Mesothelial cell of epicardium (in vitro differentiated cells): ENCODE data around the gene ICOSLG. TPM values are rescaled to one million over a fixed set of nuclear protein-coding genes. Genes with fewer than 3 reads are reported as not detected.
"Not testable (repeated sequence)": the region's sequence is repeated elsewhere in the genome, so short reads cannot be mapped to it uniquely, and the experiment has no call there.

ENCODE experiments used
- DNase-seq, 2 experiments: peaks; one replicate each; pipeline ENCODE4 v3.0.0; 2021; ENCODE audit warnings: low spot score in 2 of 2; ENCODE audit not compliant: unreplicated experiment in 2 of 2
- H3K27ac Mint-ChIP-seq: 2 replicates; pipeline ENCODE4 v1.8.0; 2021; ENCODE audit warnings: mixed read lengths
- H3K27me3 Mint-ChIP-seq: 2 replicates; pipeline ENCODE4 v1.8.0; 2021; ENCODE audit warnings: low read depth, mixed read lengths
- H3K36me3 Mint-ChIP-seq: 2 replicates; pipeline ENCODE4 v1.8.0; 2021; ENCODE audit warnings: mixed read lengths
- H3K4me1 Mint-ChIP-seq: 2 replicates; pipeline ENCODE4 v1.8.0; 2021; ENCODE audit warnings: mixed read lengths
- H3K4me3 Mint-ChIP-seq: 2 replicates; pipeline ENCODE4 v1.8.0; 2021; ENCODE audit warnings: mild to moderate bottlenecking, moderate library complexity, mixed read lengths
- H3K9me3 Mint-ChIP-seq: 2 replicates; pipeline ENCODE4 v1.8.0; 2021; ENCODE audit warnings: mixed read lengths
- total RNA-seq: library from RNA; stranded (reverse); gene quantifications from 3 replicates; pipeline ENCODE4 v1.2.1, GENCODE V29; 2021
- TF ChIP-seq, protein P1 (sequence below): fragments of 200-600 bp; sonication (generic); IDR thresholded peaks from one replicate; pipeline ENCODE4 v1.5.0; 2021; ENCODE audit warnings: antibody characterized with exemption; ENCODE audit not compliant: unreplicated experiment

Gene ICOSLG
- total RNA-seq, 1 donor from 2014 or later: 3.8 TPM

DNA sequence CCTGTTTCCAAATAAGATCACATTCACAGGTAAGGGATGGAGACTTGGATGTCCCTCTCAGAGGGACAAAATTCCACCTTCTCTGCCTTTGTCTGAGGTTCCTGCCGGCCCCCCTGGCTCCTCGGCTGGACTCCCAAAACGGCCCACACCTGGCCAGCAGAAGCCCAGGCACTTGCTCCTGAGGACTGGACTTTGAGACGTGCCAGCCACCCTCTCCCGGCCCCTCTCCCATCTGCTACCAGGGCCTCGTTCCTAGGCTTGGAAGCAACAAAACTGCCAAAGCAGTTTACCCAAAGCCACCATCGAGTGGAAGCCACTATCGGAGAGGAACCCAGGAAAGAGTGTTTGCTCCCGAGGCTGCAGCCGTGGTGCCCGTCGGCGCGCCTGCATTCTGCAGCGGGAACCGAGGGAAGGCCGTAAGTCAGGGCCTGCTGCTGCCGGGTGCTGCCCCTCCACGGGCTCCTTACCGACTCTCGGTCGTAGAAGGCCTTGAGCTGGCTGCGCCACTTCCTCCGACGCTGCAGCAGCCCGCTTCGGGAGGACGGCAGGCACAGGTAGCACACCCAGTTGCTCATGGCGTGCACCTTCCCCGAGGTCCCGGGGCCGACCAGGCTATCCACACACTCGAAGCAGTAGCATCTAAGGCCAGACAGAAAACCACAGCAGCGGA, 17.4 kb upstream of the ICOSLG start:
- H3K4me3 Mint-ChIP-seq: no peak overlapping the region
- TF ChIP-seq, protein P1, sequence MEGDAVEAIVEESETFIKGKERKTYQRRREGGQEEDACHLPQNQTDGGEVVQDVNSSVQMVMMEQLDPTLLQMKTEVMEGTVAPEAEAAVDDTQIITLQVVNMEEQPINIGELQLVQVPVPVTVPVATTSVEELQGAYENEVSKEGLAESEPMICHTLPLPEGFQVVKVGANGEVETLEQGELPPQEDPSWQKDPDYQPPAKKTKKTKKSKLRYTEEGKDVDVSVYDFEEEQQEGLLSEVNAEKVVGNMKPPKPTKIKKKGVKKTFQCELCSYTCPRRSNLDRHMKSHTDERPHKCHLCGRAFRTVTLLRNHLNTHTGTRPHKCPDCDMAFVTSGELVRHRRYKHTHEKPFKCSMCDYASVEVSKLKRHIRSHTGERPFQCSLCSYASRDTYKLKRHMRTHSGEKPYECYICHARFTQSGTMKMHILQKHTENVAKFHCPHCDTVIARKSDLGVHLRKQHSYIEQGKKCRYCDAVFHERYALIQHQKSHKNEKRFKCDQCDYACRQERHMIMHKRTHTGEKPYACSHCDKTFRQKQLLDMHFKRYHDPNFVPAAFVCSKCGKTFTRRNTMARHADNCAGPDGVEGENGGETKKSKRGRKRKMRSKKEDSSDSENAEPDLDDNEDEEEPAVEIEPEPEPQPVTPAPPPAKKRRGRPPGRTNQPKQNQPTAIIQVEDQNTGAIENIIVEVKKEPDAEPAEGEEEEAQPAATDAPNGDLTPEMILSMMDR: no peak
- no peak overlapping the region for H3K27ac Mint-ChIP-seq
- no peaks in the 10 kb centered on the region for H3K36me3 Mint-ChIP-seq
- H3K27me3 Mint-ChIP-seq: no peaks in the 10 kb centered on the region
- DNase-seq: no peak
- H3K4me1 Mint-ChIP-seq: no peaks in the 10 kb centered on the region
- peaks cover 3% of the 10 kb centered on the region for H3K9me3 Mint-ChIP-seq

DNA sequence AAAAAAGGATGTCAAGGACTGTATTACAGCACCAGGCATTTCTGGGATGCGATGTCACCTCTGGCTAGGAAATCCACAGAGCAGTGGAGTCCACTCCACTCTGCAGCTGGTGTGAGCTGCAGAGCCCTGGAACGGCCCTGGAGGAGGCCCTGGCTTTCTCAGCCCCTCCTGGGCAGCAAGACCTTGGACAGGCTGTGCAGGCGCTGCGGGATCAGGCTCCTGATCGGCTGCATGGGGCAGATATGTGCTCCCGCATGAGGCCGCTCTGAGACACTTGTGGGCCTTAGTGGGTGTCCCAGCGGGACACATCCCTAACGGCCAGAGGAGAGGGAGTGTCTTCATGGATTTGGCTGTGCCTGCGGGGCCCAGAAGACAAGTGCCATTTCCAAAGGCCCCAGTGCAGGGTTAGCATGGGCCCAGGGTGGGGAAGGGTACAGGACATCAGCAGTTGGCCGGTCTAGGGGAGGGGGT, 14.8 kb upstream of the ICOSLG start:
- no peak for DNase-seq
- TF ChIP-seq, protein P1: no peak

DNA sequence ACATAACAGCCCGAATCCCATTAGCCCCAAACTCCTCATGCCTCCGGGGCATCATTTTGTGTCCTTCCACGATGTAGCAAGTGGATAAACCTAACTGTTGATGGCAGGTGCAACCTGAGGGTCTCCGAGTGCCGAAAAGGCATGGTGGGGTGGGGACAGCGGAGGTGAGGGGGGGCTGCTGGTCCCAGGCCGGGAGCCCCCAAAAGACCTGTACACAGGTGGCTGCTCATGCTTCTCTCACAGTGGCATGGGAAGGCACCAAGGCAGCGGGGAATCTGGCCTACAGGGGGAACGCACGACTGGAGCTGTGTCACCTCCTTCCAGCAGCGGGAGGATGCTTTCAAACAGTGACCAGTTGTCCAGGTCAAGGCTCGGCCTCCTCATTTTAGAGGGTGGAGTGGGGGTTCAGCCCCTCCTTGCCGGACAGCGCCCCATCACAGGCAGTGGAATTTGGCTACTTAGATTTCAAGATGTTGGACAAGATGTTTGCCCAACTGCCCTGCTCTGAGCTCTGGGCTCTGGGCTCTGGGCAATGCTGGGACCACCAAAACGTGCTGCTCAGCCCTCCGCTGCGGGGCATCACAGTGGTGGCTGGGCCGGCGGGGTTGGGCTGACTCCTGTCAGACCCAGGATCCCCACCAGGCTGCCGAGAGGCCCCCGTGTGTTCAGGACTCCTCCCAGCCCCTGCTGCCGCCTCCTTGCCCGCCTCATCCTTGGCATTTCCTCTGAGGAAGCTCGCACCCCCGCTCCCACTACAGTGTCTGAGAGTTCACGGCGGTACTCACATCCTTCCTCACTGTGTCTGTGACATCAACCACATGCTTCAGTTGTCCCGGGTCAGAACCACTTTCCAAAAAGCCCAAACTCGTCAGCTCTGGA, 13.3 kb upstream of the ICOSLG start:
- Mint-ChIP-seq H3K9me3 (no peaks in the 10 kb centered on the region), H3K27ac (no peak overlapping the region), H3K4me1 (no peaks in the 10 kb centered on the region), H3K27me3 (no peaks in the 10 kb centered on the region), H3K36me3 (no peaks in the 10 kb centered on the region), H3K4me3 (no peak overlapping the region)
- TF ChIP-seq, protein P1: no peak
- DNase-seq: no peak

More for the DNA sequence above, 14.8 kb upstream of the ICOSLG start:
- no peak overlapping the region for H3K4me3 Mint-ChIP-seq
- H3K36me3 Mint-ChIP-seq: no peaks in the 10 kb centered on the region
- no peaks in the 10 kb centered on the region for H3K27me3 Mint-ChIP-seq
- H3K9me3 Mint-ChIP-seq: peaks cover 3% of the 10 kb centered on the region
- H3K27ac Mint-ChIP-seq: no peak overlapping the region
- H3K4me1 Mint-ChIP-seq: no peaks in the 10 kb centered on the region

DNA sequence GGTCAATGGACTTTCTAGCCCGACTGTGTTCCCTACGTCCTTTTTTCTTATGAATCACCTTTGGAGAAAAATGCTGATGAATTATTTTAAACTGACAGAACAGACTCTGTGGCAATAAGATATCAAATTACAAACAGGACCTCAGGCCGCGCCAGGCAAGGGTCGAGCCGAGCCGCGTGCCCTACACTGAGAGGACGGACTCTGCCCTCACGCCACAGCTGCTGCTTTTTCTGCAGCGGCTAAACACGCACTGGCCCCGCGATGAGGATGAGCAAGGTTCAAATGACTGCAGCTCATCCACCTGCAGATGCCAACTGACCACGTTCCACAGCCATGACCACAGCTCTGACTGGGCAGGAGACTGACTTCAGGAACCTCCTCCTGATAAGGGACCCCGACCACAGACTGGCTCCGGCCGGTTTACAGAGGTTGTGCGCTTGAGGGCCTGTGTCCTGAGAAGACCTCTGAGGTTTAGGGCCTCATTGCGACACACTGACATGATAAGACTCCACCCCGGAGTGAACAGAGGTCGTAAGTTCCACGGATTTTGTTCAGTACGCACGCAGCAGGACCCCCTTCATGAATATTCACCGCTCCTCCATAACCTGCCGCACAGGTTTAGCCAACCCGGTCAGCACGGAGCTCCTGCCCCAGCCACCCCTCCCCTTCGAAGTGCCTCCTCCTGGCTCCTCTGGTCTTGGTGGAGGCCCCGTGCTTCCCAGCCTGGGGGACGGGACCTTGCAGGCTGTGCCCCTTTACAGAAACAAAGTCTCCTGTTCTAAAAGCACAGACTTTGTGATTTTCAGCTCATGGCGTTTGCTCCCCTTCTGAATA, 8.7 kb upstream of the ICOSLG start:
- H3K9me3 Mint-ChIP-seq, H3K4me3 Mint-ChIP-seq, H3K4me1 Mint-ChIP-seq, H3K36me3 Mint-ChIP-seq, DNase-seq, H3K27ac Mint-ChIP-seq, H3K27me3 Mint-ChIP-seq: not testable (repeated sequence)

DNA sequence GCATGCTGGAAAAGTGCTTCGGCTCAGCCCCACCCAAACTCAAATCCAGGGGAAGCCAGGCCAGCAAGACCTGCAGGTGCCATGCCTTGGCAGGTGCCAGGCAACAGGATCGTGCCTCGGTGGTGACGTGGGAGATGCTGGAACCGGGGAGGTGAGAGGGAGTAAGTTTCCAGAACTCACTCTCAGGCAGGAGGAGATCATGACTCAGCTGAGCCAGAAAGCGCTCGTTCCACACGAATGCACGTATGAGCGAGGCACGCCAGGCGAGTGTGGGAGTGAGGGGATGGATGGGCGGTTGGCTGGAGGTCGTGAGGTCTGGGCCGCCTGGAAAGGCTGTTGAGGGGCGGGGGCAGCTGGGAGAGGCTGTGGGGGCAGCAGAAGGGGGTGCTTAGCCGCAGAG, 7.2 kb upstream of the ICOSLG start:
- not testable (repeated sequence) for H3K4me3 Mint-ChIP-seq, H3K27ac Mint-ChIP-seq, H3K9me3 Mint-ChIP-seq, H3K27me3 Mint-ChIP-seq, H3K36me3 Mint-ChIP-seq, H3K4me1 Mint-ChIP-seq, DNase-seq

DNA sequence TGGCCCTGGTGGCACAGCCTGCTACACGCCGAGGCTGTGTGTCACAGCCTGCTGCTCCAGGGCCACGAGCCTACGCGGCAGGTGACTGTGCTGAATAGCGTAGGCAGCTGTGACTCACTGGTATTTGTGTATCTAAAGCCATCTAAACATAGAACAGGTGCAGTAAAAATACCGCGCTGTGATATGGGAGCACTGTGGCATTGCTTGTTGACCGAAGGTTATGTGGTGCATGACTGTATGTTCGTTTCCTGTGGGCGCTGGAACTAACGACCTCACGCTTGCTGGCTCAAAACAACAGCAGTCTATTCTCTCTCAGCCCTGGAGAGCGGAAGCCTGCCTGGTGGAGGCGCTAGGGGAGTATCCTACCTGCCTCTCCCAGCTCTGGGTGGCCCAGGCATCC, 3.2 kb upstream of the ICOSLG start:
- not testable (repeated sequence) for H3K36me3 Mint-ChIP-seq, H3K9me3 Mint-ChIP-seq, H3K4me1 Mint-ChIP-seq, DNase-seq, H3K4me3 Mint-ChIP-seq, H3K27me3 Mint-ChIP-seq, H3K27ac Mint-ChIP-seq

DNA sequence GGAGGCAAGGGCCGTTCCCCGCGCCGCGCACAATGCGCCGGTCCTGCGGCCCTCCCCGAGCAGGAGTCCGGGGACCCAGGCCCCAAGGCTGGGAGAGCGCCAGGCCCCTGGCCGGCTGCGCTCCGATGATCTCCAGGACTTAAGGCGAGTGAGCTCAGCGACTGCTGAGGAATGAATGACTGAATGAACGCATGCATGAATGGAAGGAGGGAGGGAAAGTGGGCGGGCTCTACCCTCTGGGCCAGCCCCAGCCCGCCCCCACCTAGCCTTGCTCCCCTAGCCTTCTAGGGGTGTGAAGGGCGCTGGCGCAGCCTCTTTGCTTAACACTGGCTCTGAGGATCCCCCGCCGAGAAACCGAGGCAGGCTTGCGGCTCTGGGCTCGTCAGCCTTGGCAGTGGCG, 538 bp upstream of the ICOSLG start:
- H3K36me3 Mint-ChIP-seq, H3K27me3 Mint-ChIP-seq, H3K4me1 Mint-ChIP-seq, H3K9me3 Mint-ChIP-seq, H3K27ac Mint-ChIP-seq, DNase-seq, H3K4me3 Mint-ChIP-seq: not testable (repeated sequence)

DNA sequence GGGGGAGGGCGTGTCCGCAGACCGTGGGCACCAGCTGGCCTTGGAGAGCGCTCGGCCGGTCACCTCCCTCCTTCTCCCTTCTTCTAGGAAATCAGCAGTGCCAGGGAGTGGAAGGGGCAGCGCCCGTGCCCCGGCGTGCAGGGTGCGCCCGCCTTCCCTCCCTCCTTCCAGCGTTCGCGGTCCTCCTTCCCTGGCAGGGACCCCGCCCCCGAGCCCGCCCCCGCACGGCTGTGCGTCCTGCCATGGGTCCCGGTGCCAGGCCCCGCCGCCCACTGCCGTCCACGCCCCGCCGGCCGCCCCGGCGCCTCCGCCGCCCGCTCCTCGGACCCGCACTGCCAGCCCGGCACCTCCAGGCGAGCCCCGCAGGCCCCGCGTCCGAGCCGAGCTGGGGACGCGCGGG, 390 bp downstream of the ICOSLG start:
- not testable (repeated sequence) for H3K9me3 Mint-ChIP-seq, H3K27me3 Mint-ChIP-seq, H3K4me1 Mint-ChIP-seq, H3K36me3 Mint-ChIP-seq, DNase-seq, H3K27ac Mint-ChIP-seq, H3K4me3 Mint-ChIP-seq

DNA sequence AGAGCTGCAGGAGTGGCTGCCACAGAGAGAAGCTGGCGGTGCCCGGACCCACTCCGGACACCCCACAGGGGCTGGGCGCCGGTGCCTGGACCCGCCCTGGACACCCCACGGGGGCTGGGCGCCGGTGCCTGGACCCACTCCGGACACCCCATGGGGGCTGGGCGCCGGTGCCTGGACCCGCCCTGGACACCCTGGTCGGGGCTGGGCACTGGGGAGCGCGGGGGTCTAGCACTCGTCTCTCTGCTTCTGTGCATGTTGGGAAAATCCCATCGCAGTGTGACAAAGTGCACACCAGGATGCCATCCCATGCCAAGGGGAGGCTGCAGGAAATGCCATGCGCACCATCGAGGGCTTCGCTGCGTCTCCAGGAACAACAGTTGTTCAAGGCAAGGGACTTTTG, 11.2 kb downstream of the ICOSLG start:
- H3K27me3 Mint-ChIP-seq, H3K9me3 Mint-ChIP-seq, H3K4me3 Mint-ChIP-seq, H3K36me3 Mint-ChIP-seq, DNase-seq, H3K4me1 Mint-ChIP-seq, H3K27ac Mint-ChIP-seq: not testable (repeated sequence)

DNA sequence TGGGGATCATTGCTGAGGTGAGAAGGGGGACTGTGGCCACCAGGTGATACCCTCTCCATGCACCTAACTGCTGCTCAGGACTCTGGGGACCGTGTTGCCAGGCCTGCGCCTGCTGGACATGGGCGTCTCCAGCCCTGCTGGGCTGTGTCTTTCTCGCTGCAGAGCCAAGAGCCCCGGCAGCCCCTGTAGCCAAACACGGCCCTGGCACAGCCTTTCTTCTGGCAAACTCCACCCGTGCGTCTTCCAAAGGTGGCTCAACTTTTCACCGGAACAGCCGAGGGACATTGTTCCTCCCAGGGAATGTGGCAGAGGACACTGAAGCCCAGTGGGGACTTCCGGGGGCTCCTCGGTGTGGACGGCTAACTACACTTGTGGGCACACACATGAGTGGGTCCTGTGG, 12.6 kb downstream of the ICOSLG start:
- not testable (repeated sequence) for H3K36me3 Mint-ChIP-seq, H3K27ac Mint-ChIP-seq, H3K9me3 Mint-ChIP-seq, DNase-seq, H3K27me3 Mint-ChIP-seq, H3K4me1 Mint-ChIP-seq, H3K4me3 Mint-ChIP-seq
